ENCODE results near the gene ANKRD55. TPM values are rescaled to one million over a fixed set of nuclear protein-coding genes. Genes with fewer than 3 reads are reported as not detected.

The ANKRD55 gene
- total RNA-seq, 1 experiment from 2014 or later = not detected

DNA sequence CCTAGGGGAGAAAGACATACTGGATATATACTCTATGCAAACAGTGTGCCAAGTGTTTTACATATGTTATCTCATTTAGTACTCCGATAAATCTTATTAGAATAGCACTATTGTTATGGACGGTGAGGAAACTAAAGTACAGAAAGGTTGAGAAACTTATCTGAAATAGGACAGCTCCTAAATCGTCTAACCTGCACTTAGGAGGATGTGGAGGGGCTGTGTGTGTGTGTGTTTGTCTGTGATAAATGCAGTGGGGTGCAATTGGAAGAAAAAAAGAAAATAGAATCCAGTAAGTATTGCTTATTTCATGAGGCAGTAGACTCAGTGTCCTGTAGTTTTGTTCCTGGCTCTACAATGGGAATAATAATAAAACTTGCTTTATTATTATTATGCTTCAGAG lies 131.9 kb downstream of the ANKRD55 start:
- BruUV-seq (replicated peaks) = no TSS peak
- intact Hi-C loops (cut with micrococcal nuclease; ENCODE audit: unreplicated experiment) = no loop called here
- H3F3A ChIP-seq (ENCODE audit: insufficient read depth, low read depth) = peaks cover 16% of the 10 kb centered on the region; the same call in 1 of the 2 replicates

DNA sequence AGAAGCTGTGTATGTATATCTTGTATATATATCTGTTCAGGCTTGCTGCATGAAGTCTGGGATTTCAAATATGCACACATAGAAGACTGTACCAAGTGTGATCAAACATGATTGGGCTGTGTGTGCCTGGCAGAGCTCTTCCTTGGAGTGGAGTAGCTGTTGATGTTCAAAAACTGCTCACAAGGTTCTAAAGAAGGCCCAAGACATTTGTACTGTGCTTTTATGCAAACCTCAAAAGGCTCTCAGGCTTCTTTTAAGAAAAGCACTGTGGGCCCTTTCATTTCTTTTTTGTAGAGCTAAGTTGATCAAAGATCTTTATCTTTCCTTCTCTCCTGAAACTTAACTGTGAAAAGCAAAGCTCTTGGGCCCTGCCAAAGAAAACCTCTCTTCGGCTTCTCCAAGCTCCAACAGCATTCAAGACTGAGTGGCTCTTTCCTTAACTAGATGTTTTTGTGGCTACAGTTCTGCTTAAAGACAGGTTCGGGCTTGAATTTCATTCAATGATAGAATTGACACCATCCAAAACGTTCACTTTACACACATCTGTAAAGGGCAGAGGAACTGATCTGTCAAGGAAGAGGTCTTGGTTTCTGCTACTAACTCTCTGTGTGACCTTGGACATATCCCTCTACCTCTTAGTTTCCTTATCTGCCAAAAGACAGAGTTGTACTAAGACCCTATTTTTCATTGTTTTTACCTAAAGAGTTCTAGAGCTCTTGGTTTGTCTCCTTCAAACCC lies 132.5 kb downstream of the ANKRD55 start:
- H2AFZ ChIP-seq = no peak overlapping the region
- intact Hi-C loops (cut with micrococcal nuclease; ENCODE audit: unreplicated experiment) = no loop called here
- H3K9me2 ChIP-seq (ENCODE audit: insufficient read depth) = no peaks in the 10 kb centered on the region
- no TSS peak for BruUV-seq (replicated peaks)
- H3K9me3 ChIP-seq (ENCODE audit: insufficient read depth, low read depth) = no peaks in the 10 kb centered on the region
- no peaks in the 10 kb centered on the region for H3K79me2 ChIP-seq (ENCODE audit: low read depth)
- no peaks in the 10 kb centered on the region for H3K27me3 ChIP-seq (ENCODE audit: insufficient read depth, low read depth)
- H4K20me1 ChIP-seq (ENCODE audit: insufficient read depth) = no peaks in the 10 kb centered on the region
- TF ChIP-seq, protein P1, sequence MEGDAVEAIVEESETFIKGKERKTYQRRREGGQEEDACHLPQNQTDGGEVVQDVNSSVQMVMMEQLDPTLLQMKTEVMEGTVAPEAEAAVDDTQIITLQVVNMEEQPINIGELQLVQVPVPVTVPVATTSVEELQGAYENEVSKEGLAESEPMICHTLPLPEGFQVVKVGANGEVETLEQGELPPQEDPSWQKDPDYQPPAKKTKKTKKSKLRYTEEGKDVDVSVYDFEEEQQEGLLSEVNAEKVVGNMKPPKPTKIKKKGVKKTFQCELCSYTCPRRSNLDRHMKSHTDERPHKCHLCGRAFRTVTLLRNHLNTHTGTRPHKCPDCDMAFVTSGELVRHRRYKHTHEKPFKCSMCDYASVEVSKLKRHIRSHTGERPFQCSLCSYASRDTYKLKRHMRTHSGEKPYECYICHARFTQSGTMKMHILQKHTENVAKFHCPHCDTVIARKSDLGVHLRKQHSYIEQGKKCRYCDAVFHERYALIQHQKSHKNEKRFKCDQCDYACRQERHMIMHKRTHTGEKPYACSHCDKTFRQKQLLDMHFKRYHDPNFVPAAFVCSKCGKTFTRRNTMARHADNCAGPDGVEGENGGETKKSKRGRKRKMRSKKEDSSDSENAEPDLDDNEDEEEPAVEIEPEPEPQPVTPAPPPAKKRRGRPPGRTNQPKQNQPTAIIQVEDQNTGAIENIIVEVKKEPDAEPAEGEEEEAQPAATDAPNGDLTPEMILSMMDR (conservative IDR thresholded peaks at IDR 0.05) = no peak
- no peak for TF ChIP-seq EZH2 (IDR thresholded peaks at IDR 0.05; ENCODE audit: low read depth)
- H3K4me3 ChIP-seq = no peak overlapping the region
- no peaks in the 10 kb centered on the region for H3K36me3 ChIP-seq (ENCODE audit: low read depth)
- H3K4me1 ChIP-seq (replicated peaks; ENCODE audit: insufficient read depth) = peaks cover 16% of the 10 kb centered on the region
- DNase-seq = no peak
- no peak overlapping the region for H3K4me2 ChIP-seq
- CTCF ChIA-PET = no interaction called here
- peaks cover 16% of the 10 kb centered on the region; the same call in 1 of the 2 replicates for H3F3A ChIP-seq (ENCODE audit: insufficient read depth, low read depth)
- no peak overlapping the region for H3K27ac ChIP-seq
- POLR2A ChIA-PET (ENCODE audit: unreplicated experiment) = interaction anchor here (0.6 kb wide), 1 partner anchor 45 kb away, joined by 4 read pairs; no protein-coding TSS in a partner anchor

More for the DNA sequence above, 131.9 kb downstream of the ANKRD55 start:
- POLR2A ChIA-PET (ENCODE audit: unreplicated experiment) = interaction anchor here (0.6 kb wide), 1 partner anchor 44 kb away, joined by 4 read pairs; no protein-coding TSS in a partner anchor
- no peak overlapping the region for H3K4me2 ChIP-seq
- no peaks in the 10 kb centered on the region for H3K9me2 ChIP-seq (ENCODE audit: insufficient read depth)
- H3K27me3 ChIP-seq (ENCODE audit: insufficient read depth, low read depth) = no peaks in the 10 kb centered on the region
- no peak overlapping the region for H3K27ac ChIP-seq
- TF ChIP-seq, protein P1 (conservative IDR thresholded peaks at IDR 0.05) = no peak
- no peak for TF ChIP-seq EZH2 (IDR thresholded peaks at IDR 0.05; ENCODE audit: low read depth)
- H3K9me3 ChIP-seq (ENCODE audit: insufficient read depth, low read depth) = no peaks in the 10 kb centered on the region
- H3K4me3 ChIP-seq = no peak overlapping the region
- no peaks in the 10 kb centered on the region for H3K79me2 ChIP-seq (ENCODE audit: low read depth)
- peaks cover 16% of the 10 kb centered on the region for H3K4me1 ChIP-seq (replicated peaks; ENCODE audit: insufficient read depth)
- CTCF ChIA-PET = no interaction called here
- no peak for DNase-seq
- no peaks in the 10 kb centered on the region for H3K36me3 ChIP-seq (ENCODE audit: low read depth)
- no peak overlapping the region for H2AFZ ChIP-seq
- no peaks in the 10 kb centered on the region for H4K20me1 ChIP-seq (ENCODE audit: insufficient read depth)

DNA sequence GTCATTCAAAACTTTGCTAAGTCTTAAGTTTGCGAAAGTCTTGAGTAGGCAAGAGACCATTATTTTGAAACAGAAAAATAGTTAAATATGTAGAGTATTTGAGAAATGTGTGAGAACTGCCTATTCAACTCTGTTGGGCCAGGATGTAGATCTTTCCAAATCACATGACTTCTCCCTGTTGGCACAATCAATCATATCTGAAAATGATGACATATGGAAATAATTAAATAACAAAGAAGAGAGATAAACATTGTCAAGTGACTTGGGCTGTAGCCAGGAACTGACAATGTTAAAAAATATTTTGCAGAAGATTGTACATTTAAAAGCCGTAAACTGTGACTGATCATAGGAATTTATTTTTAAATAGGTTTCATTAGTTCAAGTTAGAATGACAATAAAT lies 133.8 kb downstream of the ANKRD55 start:
- Histone ChIP-seq H4K20me1 (ENCODE audit: insufficient read depth) (no peaks in the 10 kb centered on the region), H2AFZ (no peak overlapping the region), H3K27ac (no peak overlapping the region), H3K79me2 (ENCODE audit: low read depth) (no peaks in the 10 kb centered on the region), H3F3A (ENCODE audit: insufficient read depth, low read depth) (peaks cover 16% of the 10 kb centered on the region; the same call in 1 of the 2 replicates), H3K4me3 (no peak overlapping the region), H3K4me1 (replicated peaks; ENCODE audit: insufficient read depth) (peaks cover 16% of the 10 kb centered on the region), H3K27me3 (ENCODE audit: insufficient read depth, low read depth) (no peaks in the 10 kb centered on the region), H3K9me2 (ENCODE audit: insufficient read depth) (no peaks in the 10 kb centered on the region), H3K9me3 (ENCODE audit: insufficient read depth, low read depth) (no peaks in the 10 kb centered on the region), H3K36me3 (ENCODE audit: low read depth) (no peaks in the 10 kb centered on the region), H3K4me2 (no peak overlapping the region)
- BruUV-seq (replicated peaks) = no TSS peak
- CTCF ChIA-PET = no interaction called here
- POLR2A ChIA-PET (ENCODE audit: unreplicated experiment) = no interaction called here
- DNase-seq = no peak
- intact Hi-C loops (cut with micrococcal nuclease; ENCODE audit: unreplicated experiment) = no loop called here
- no peak for TF ChIP-seq EZH2 (IDR thresholded peaks at IDR 0.05; ENCODE audit: low read depth)
- TF ChIP-seq, protein P1 (conservative IDR thresholded peaks at IDR 0.05) = no peak

All from PC-9 (cell line).